Endothelial cell of umbilical vein (primary cell): ENCODE data around the gene DSG3. TPM values are rescaled to one million over a fixed set of nuclear protein-coding genes. Genes with fewer than 3 reads are reported as not detected.

Experiments used
- BruUV-seq: library from RNA; stranded (reverse); fragments of 400-500 nt; replicated peaks from 2 replicates; lab custom pipeline; 2021; lab: Mats Ljungman, UMichigan
- CTCF ChIA-PET: fragments of 300-600, 350-600 bp; sonication (Branson Sonifier 250); formaldehyde crosslinking; loops from one replicate; lab custom pipeline; 2021; ENCODE audit warnings: antibody characterized with exemption, inconsistent platforms; lab: Charles Lee
- POLR2A ChIA-PET: fragments of 300-600, 350-600 bp; sonication (Branson Sonifier 250); formaldehyde crosslinking; loops from one replicate; lab custom pipeline; 2021; ENCODE audit warnings: antibody characterized with exemption, inconsistent platforms; lab: Charles Lee
- DNase-seq: peaks from one replicate; pipeline ENCODE4 v3.0.0-alpha.2; 2011; ENCODE audit warnings: low read depth, low spot score
- FAIRE-seq: peaks from 2 replicates; lab custom pipeline; 2011; peaks lifted over from hg19 to GRCh38; lab: Jason Lieb, UNC
- H2AFZ ChIP-seq: 2 replicates; pipeline ENCODE4 v1.6.0; 2012; ENCODE audit warnings: low read depth, low read length, control low read depth, inconsistent platforms
- H3K27ac ChIP-seq: 2 replicates; pipeline ENCODE4 v1.5.1; 2011; ENCODE audit warnings: low read depth, mild to moderate bottlenecking, control low read depth, low read length, moderate library complexity; ENCODE audit not compliant: insufficient read depth
- H3K27me3 ChIP-seq, 2 experiments: 2 replicates each; pipeline versions ENCODE4 v1.6.0 to v1.6.1; 2011; ENCODE audit warnings: low read length in 2 of 2, mixed read lengths in 1 of 2; ENCODE audit not compliant: control insufficient read depth in 2 of 2, insufficient read depth in 2 of 2
- H3K36me3 ChIP-seq, 2 experiments: 2 replicates in 1 of 2; 3 replicates in 1 of 2; pipeline ENCODE4 v1.5.1; 2011; ENCODE audit warnings: low read length in 2 of 2, mild to moderate bottlenecking in 1 of 2, moderate library complexity in 1 of 2; ENCODE audit not compliant: control insufficient read depth in 2 of 2, insufficient read depth in 2 of 2; ENCODE audit errors: extremely low read depth in 1 of 2
- H3K4me1 ChIP-seq: 3 replicates; pipeline ENCODE4 v1.5.1; 2011; ENCODE audit warnings: mild to moderate bottlenecking, low read length; ENCODE audit not compliant: control insufficient read depth, insufficient read depth; ENCODE audit errors: extremely low read depth
- H3K4me2 ChIP-seq: 2 replicates; pipeline ENCODE4 v1.6.1; 2011; ENCODE audit warnings: low read length, control low read depth, mixed read lengths; ENCODE audit not compliant: insufficient read depth
- H3K4me3 ChIP-seq, 3 experiments: fragments of 200-600 bp in 1 of 3; sonication (generic), shearing (Covaris generic) in 1 of 3; replicated peaks in 1 of 3; 2 replicates each; pipeline ENCODE4 v1.5.1; 2011 to 2016; ENCODE audit warnings: control low read depth in 3 of 3, low read length in 3 of 3, mild to moderate bottlenecking in 2 of 3, inconsistent platforms in 1 of 3, low read depth in 1 of 3, moderate library complexity in 1 of 3; ENCODE audit not compliant: insufficient read depth in 1 of 3
- H3K79me2 ChIP-seq: 2 replicates; pipeline ENCODE4 v1.6.0; 2012; ENCODE audit warnings: low read length, inconsistent platforms; ENCODE audit not compliant: control insufficient read depth, insufficient read depth
- H3K9ac ChIP-seq: replicated peaks from 2 replicates; pipeline ENCODE3; 2011; ENCODE audit warnings: low read length, control low read depth; ENCODE audit not compliant: insufficient read depth; ENCODE audit errors: extremely low read depth
- H3K9me1 ChIP-seq: replicated peaks from 3 replicates; pipeline ENCODE4 v1.6.0; 2011; ENCODE audit warnings: mild to moderate bottlenecking, low read length; ENCODE audit not compliant: control insufficient read depth, insufficient read depth; ENCODE audit errors: extremely low read depth
- H3K9me3 ChIP-seq: replicated peaks from 2 replicates; pipeline ENCODE4 v1.5.1; 2012; ENCODE audit warnings: low read length, inconsistent platforms; ENCODE audit not compliant: control insufficient read depth, insufficient read depth
- H4K20me1 ChIP-seq: replicated peaks from 2 replicates; pipeline ENCODE3; 2011; ENCODE audit warnings: mild to moderate bottlenecking, low read length; ENCODE audit not compliant: control insufficient read depth, insufficient read depth; ENCODE audit errors: extremely low read depth
- EZH2 ChIP-seq: IDR thresholded peaks from 2 replicates; pipeline ENCODE4 v1.6.1; 2012; ENCODE audit warnings: borderline replicate concordance, low read depth, mild to moderate bottlenecking, moderate library complexity, low read length, inconsistent platforms; ENCODE audit not compliant: severe bottlenecking
- FOS ChIP-seq: IDR thresholded peaks from 2 replicates; pipeline ENCODE4 v1.6.1; 2011; ENCODE audit warnings: mild to moderate bottlenecking, low read length, moderate library complexity, borderline replicate concordance; ENCODE audit not compliant: insufficient read depth
- GATA2 ChIP-seq: IDR thresholded peaks from 2 replicates; pipeline ENCODE4 v1.7.0; 2011; ENCODE audit warnings: low read depth, mild to moderate bottlenecking, moderate library complexity, mixed read lengths, low read length; ENCODE audit not compliant: insufficient read length, insufficient read depth
- JUN ChIP-seq: IDR thresholded peaks from 2 replicates; pipeline ENCODE4 v1.6.1; 2011; ENCODE audit warnings: borderline replicate concordance, low read depth; ENCODE audit not compliant: insufficient read length, insufficient read depth
- MYC ChIP-seq: IDR thresholded peaks from one replicate; pipeline ENCODE4 v1.6.1; 2011; ENCODE audit warnings: mild to moderate bottlenecking, low read depth, low read length
- POLR2A ChIP-seq: IDR thresholded peaks from 2 replicates; pipeline ENCODE4 v1.6.1; 2012; ENCODE audit warnings: low read depth, mild to moderate bottlenecking, control low read depth, low read length
- POLR2AphosphoS5 ChIP-seq: IDR thresholded peaks from 2 replicates; pipeline ENCODE4 v1.6.1; 2012; ENCODE audit warnings: low read depth, mild to moderate bottlenecking, control low read depth, low read length, moderate library complexity; ENCODE audit not compliant: insufficient read depth
- dilution Hi-C: fragments of 300-500 bp; cut with MboI; formaldehyde crosslinking; loops from one replicate; pipeline ENCODE4 v1.15.0; 2019; ENCODE audit warnings: low sequenced_read_pairs; ENCODE audit not compliant: extremely low pct_ligation_motif_present
- intact Hi-C: fragments of 100-400 bp; cut with micrococcal nuclease; formaldehyde crosslinking; loops from one replicate; pipeline ENCODE4 v1.10.0; 2022
- polyA plus RNA-seq, 4 experiments: library from polyadenylated mRNA; depleted of rRNA in 3 of 4; stranded (reverse) in 3 of 4; unstranded in 1 of 4; fragments of >200 nt; gene quantifications; 2 replicates each; pipeline versions ENCODE4 v1.2.1 to v1.2.3, GENCODE V29; 2011 to 2012; ENCODE audit warnings: missing spikeins in 1 of 4
- total RNA-seq: library from RNA; stranded (reverse); gene quantifications from 2 replicates; pipeline ENCODE4 v1.2.3, GENCODE V29; 2021
- TF ChIP-seq, protein P1 (sequence below): IDR thresholded peaks from 2 replicates; pipeline ENCODE4 v1.6.1; 2011; ENCODE audit not compliant: insufficient read depth, insufficient read length
- TF ChIP-seq, protein P2 (sequence below), 2 donors: IDR thresholded peaks; 1 replicate in 1 of 2; 2 replicates in 1 of 2; pipeline ENCODE4 v1.5.1; 2011; ENCODE audit warnings: low read length in 2 of 2, mild to moderate bottlenecking in 2 of 2, moderate library complexity in 2 of 2, control low read depth in 1 of 2, inconsistent platforms in 1 of 2, low read depth in 1 of 2; ENCODE audit not compliant: insufficient read depth in 1 of 2; ENCODE audit errors: extremely low read depth in 1 of 2

The DSG3 gene
- total and polyA plus RNA-seq, 2 donors (not counting 3 experiments of a cell fraction or from before 2014, with no cell fraction given): 0.07 TPM; not detected in 1

DNA sequence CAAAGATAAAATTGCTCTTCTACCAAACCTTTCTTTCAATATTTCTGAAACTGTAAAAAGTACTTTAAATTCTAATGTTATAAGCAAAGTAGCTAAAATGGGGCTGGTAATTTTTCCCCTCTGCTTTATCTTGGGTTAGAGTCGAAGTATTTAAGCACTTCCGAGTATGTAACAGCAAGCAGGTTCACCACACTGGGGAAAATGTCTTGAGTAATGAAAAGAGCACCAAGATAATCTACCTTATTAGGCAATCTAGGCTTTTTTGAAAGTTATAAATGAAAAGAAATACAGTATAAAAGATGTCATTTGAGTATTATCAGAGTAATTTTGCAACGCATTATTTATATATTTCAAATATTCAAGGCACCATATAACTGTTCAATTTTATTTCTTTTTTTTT, 687 bp upstream of the DSG3 start:
- Histone ChIP-seq H3K79me2 (no peaks in the 10 kb centered on the region), H3K9ac (no peak overlapping the region), H3K4me3 (no peak overlapping the region), H3K4me2 (no peak overlapping the region), H4K20me1 (no peaks in the 10 kb centered on the region), H3K27me3 (no peaks in the 10 kb centered on the region), H2AFZ (no peak overlapping the region), H3K27ac (no peak overlapping the region), H3K9me3 (no peaks in the 10 kb centered on the region), H3K4me1 (no peaks in the 10 kb centered on the region), H3K9me1 (no peaks in the 10 kb centered on the region), H3K36me3 (no peaks in the 10 kb centered on the region)
- no TSS peak for BruUV-seq
- FAIRE-seq (no peak), DNase-seq (no peak)
- POLR2A ChIA-PET: no interaction called here
- CTCF ChIA-PET: no interaction called here
- dilution Hi-C loops (no loop called here), intact Hi-C loops (no loop called here)
- TF ChIP-seq GATA2 (no peak), FOS (no peak), EZH2 (no peak), MYC (no peak), POLR2AphosphoS5 (no peak), POLR2A (no peak), JUN (no peak)
- TF ChIP-seq, protein P1, sequence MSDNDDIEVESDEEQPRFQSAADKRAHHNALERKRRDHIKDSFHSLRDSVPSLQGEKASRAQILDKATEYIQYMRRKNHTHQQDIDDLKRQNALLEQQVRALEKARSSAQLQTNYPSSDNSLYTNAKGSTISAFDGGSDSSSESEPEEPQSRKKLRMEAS: no peak
- TF ChIP-seq, protein P2, sequence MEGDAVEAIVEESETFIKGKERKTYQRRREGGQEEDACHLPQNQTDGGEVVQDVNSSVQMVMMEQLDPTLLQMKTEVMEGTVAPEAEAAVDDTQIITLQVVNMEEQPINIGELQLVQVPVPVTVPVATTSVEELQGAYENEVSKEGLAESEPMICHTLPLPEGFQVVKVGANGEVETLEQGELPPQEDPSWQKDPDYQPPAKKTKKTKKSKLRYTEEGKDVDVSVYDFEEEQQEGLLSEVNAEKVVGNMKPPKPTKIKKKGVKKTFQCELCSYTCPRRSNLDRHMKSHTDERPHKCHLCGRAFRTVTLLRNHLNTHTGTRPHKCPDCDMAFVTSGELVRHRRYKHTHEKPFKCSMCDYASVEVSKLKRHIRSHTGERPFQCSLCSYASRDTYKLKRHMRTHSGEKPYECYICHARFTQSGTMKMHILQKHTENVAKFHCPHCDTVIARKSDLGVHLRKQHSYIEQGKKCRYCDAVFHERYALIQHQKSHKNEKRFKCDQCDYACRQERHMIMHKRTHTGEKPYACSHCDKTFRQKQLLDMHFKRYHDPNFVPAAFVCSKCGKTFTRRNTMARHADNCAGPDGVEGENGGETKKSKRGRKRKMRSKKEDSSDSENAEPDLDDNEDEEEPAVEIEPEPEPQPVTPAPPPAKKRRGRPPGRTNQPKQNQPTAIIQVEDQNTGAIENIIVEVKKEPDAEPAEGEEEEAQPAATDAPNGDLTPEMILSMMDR (IDR thresholded peaks at IDR 0.05; ENCODE audit: extremely low read depth in 1 of 2, insufficient read depth in 1 of 2, low read depth in 1 of 2, low read length in 2 of 2): no peak
